Hematopoietic multipotent progenitor cell treated with erythropoietin and hydrocortisone succinate and interleukin-3 and kit ligand, for 4 days (in vitro differentiated cells): ENCODE results near the gene SFN.
"Not testable (repeated sequence)": the region's sequence is repeated elsewhere in the genome, so short reads cannot be mapped to it uniquely, and the experiment has no call there.

ENCODE experiments used
- DNase-seq: peaks from one replicate; pipeline ENCODE4 v3.0.0-alpha.2; 2015

The SFN gene

GRCh38 chr1:26874896-26875295, 11.9 kb downstream of the SFN start:
- no peak for DNase-seq

GRCh38 chr1:26877326-26877725, 14.4 kb downstream of the SFN start:
- no peak for DNase-seq

- DNase-seq, result no peak
Measured at GRCh38 chr1:26879793-26880192, 16.8 kb downstream of the SFN start.

- not testable (repeated sequence) for DNase-seq
Measured at GRCh38 chr1:26881611-26882010, 18.7 kb downstream of the SFN start.

GRCh38 chr1:26882696-26883463, 19.9 kb downstream of the SFN start:
- DNase-seq, result no peak

- DNase-seq, result peak; percentile 74
Measured at GRCh38 chr1:26887125-26887524, 24.2 kb downstream of the SFN start.

- DNase-seq, result no peak
Measured at GRCh38 chr1:26888231-26888630, 25.3 kb downstream of the SFN start.

- peak; percentile 95 for DNase-seq
Measured at GRCh38 chr1:26889551-26890466, 26.9 kb downstream of the SFN start, which contains the start of gene GPN2. Gene GPN2 (minus strand): TSS chr1:26890283. CDS start chr1:26890096, 187 bp downstream.

- DNase-seq, result no peak
Measured at GRCh38 chr1:26890467-26890796, 27.5 kb downstream of the SFN start.

GRCh38 chr1:26894263-26894662, 31.3 kb downstream of the SFN start:
- DNase-seq, result no peak

- DNase-seq, result no peak
Measured at GRCh38 chr1:26897351-26897750, 34.4 kb downstream of the SFN start.

- peak; percentile 96 for DNase-seq
Measured at GRCh38 chr1:26900001-26900814, 37.3 kb downstream of the SFN start, which contains the start of gene GPATCH3. Gene GPATCH3 (minus strand): TSS chr1:26900467. CDS start chr1:26900442, 25 bp downstream.

- DNase-seq, result no peak
Measured at GRCh38 chr1:26900815-26901511, 38.0 kb downstream of the SFN start.

GRCh38 chr1:26907071-26907917, 44.3 kb downstream of the SFN start:
- no peak for DNase-seq

GRCh38 chr1:26909951-26910342, 47.0 kb downstream of the SFN start:
- DNase-seq, result no peak

- no peak for DNase-seq
Measured at GRCh38 chr1:26910343-26911160, 47.6 kb downstream of the SFN start.

- no peak for DNase-seq
Measured at GRCh38 chr1:26911399-26912146, 48.6 kb downstream of the SFN start.

GRCh38 chr1:26912147-26912490, 49.2 kb downstream of the SFN start:
- no peak for DNase-seq

- no peak for DNase-seq
Measured at GRCh38 chr1:26913389-26913753, 50.4 kb downstream of the SFN start.
